GM19239 (cell line): ENCODE results near the gene SLC43A3.
"Not testable (repeated sequence)": the region's sequence is repeated elsewhere in the genome, so short reads cannot be mapped to it uniquely, and the experiment has no call there.

Source experiments
- DNase-seq: peaks from one replicate; pipeline ENCODE4 v3.0.0; 2011; ENCODE audit warnings: low spot score; ENCODE audit not compliant: insufficient read length
- FAIRE-seq: peaks from 2 replicates; lab custom pipeline; 2011; peaks lifted over from hg19 to GRCh38; lab: Jason Lieb, UNC

Gene SLC43A3

GRCh38 chr11:57460022-57460757, 33.3 kb upstream of the SLC43A3 start, which contains the start of gene RTN4RL2:
RTN4RL2 (plus strand) TSS chr11:57460528; CDS start chr11:57460866, 338 bp downstream.
- DNase-seq (peak; percentile 86), FAIRE-seq (peak; percentile 44)

GRCh38 chr11:57459164-57460021, 32.5 kb upstream of the SLC43A3 start:
- DNase-seq (no peak), FAIRE-seq (peak; percentile 60)

- FAIRE-seq, result peak; percentile 35
Observed at GRCh38 chr11:57458410-57459163, 31.7 kb upstream of the SLC43A3 start.

GRCh38 chr11:57458060-57458409, 31.1 kb upstream of the SLC43A3 start:
- DNase-seq, result no peak
- FAIRE-seq, result peak; percentile 55

More at GRCh38 chr11:57458410-57459163, 31.7 kb upstream of the SLC43A3 start:
- no peak for DNase-seq

- DNase-seq, result no peak
- FAIRE-seq, result no peak
Observed at GRCh38 chr11:57457643-57458023, 30.7 kb upstream of the SLC43A3 start.

GRCh38 chr11:57456960-57457642, 30.2 kb upstream of the SLC43A3 start:
- DNase-seq (no peak), FAIRE-seq (peak; percentile 96)

GRCh38 chr11:57453543-57454177, 26.7 kb upstream of the SLC43A3 start:
- no peak for FAIRE-seq
- no peak for DNase-seq

GRCh38 chr11:57446055-57446454, 19.1 kb upstream of the SLC43A3 start:
- DNase-seq (no peak), FAIRE-seq (no peak)

- DNase-seq, FAIRE-seq: not testable (repeated sequence)
Observed at GRCh38 chr11:57445122-57445394, 18.1 kb upstream of the SLC43A3 start.

GRCh38 chr11:57444362-57445121, 17.6 kb upstream of the SLC43A3 start:
- no peak for DNase-seq
- FAIRE-seq, result no peak

GRCh38 chr11:57440744-57441414, 14.0 kb upstream of the SLC43A3 start:
- no peak for DNase-seq

GRCh38 chr11:57439786-57440185, 12.9 kb upstream of the SLC43A3 start:
- no peak for FAIRE-seq

More at GRCh38 chr11:57440744-57441414, 14.0 kb upstream of the SLC43A3 start:
- no peak for FAIRE-seq

GRCh38 chr11:57438345-57439285, 11.7 kb upstream of the SLC43A3 start:
- DNase-seq (no peak), FAIRE-seq (no peak)

More at GRCh38 chr11:57439786-57440185, 12.9 kb upstream of the SLC43A3 start:
- DNase-seq, result no peak

GRCh38 chr11:57436031-57436430, 9.1 kb upstream of the SLC43A3 start:
- no peak for DNase-seq
- FAIRE-seq, result no peak

GRCh38 chr11:57434640-57435546, 8.0 kb upstream of the SLC43A3 start:
- DNase-seq, result no peak
- FAIRE-seq, result no peak

GRCh38 chr11:57432714-57433163, 5.8 kb upstream of the SLC43A3 start:
- peak; percentile 21 for FAIRE-seq
- DNase-seq, result no peak
